Common myeloid progenitor, CD34-positive (primary cell): Measurements from ENCODE around the gene MROH2A.

Source experiments
- CTCF ChIA-PET: fragments of 350-600 bp; sonication (Branson Sonifier 250); formaldehyde crosslinking; loops from one replicate; lab custom pipeline; 2021; ENCODE audit warnings: antibody characterized with exemption; lab: Charles Lee
- POLR2A ChIA-PET: fragments of 350-600 bp; sonication (Branson Sonifier 250); formaldehyde crosslinking; loops from one replicate; lab custom pipeline; 2021; ENCODE audit warnings: antibody characterized with exemption; lab: Charles Lee
- DNase-seq, 3 donors: peaks; one replicate each; pipeline versions ENCODE4 v3.0.0 to v3.0.0-alpha.2; 2013
- H3K27ac ChIP-seq, 2 experiments: 1 replicate in 1 of 2; 2 replicates in 1 of 2; pipeline ENCODE4 v1.7.0; 2013; ENCODE audit warnings: inconsistent platforms in 2 of 2, low read length in 2 of 2, mild to moderate bottlenecking in 2 of 2, low read depth in 1 of 2, moderate library complexity in 1 of 2; ENCODE audit not compliant: severe bottlenecking in 2 of 2, insufficient read depth in 1 of 2, poor library complexity in 1 of 2
- H3K27me3 ChIP-seq, 5 experiments: replicated peaks in 2 of 5; 1 replicate in 3 of 5; 2 replicates in 2 of 5; pipeline versions ENCODE4 v1.6.1 to v1.7.0; 2013; ENCODE audit warnings: low read length in 4 of 5, mild to moderate bottlenecking in 2 of 5, moderate library complexity in 2 of 5, inconsistent platforms in 1 of 5; ENCODE audit not compliant: insufficient read depth in 5 of 5, control insufficient read depth in 4 of 5
- H3K36me3 ChIP-seq, 4 experiments: 1 replicate in 2 of 4; 2 replicates in 2 of 4; pipeline versions ENCODE4 v1.6.1 to v1.7.0; 2013; ENCODE audit warnings: low read length in 3 of 4, control low read depth in 1 of 4, mild to moderate bottlenecking in 1 of 4; ENCODE audit not compliant: control insufficient read depth in 4 of 4, insufficient read depth in 4 of 4
- H3K4me1 ChIP-seq, 4 experiments: 1 replicate in 3 of 4; 2 replicates in 1 of 4; pipeline versions ENCODE4 v1.6.1 to v1.7.1; 2013; ENCODE audit warnings: low read length in 3 of 4, mild to moderate bottlenecking in 3 of 4, control low read depth in 1 of 4, inconsistent platforms in 1 of 4, moderate library complexity in 1 of 4; ENCODE audit not compliant: control insufficient read depth in 4 of 4, insufficient read depth in 4 of 4; ENCODE audit errors: control extremely low read depth in 1 of 4
- H3K4me3 ChIP-seq, 7 experiments: 1 replicate in 4 of 7; 2 replicates in 3 of 7; pipeline versions ENCODE4 v1.5.1 to v1.7.0; 2013; ENCODE audit warnings: mild to moderate bottlenecking in 7 of 7, low read length in 6 of 7, moderate library complexity in 6 of 7, inconsistent platforms in 2 of 7, low read depth in 2 of 7, control low read depth in 1 of 7; ENCODE audit not compliant: insufficient read depth in 4 of 7, control insufficient read depth in 1 of 7; ENCODE audit errors: extremely low read depth in 1 of 7
- H3K9me3 ChIP-seq, 5 experiments: 1 replicate in 4 of 5; 2 replicates in 1 of 5; pipeline versions ENCODE4 v1.6.1 to v1.7.1; 2013; ENCODE audit warnings: low read length in 4 of 5, mild to moderate bottlenecking in 2 of 5, inconsistent platforms in 1 of 5, low read depth in 1 of 5, moderate library complexity in 1 of 5; ENCODE audit not compliant: control insufficient read depth in 4 of 5, insufficient read depth in 2 of 5; ENCODE audit errors: control extremely low read depth in 1 of 5
- WGBS: methylation state at CpG from one replicate; pipeline ENCODE4 v1.1.5; 2013; ENCODE audit not compliant: insufficient coverage; 5-methylcytosine and 5-hydroxymethylcytosine counted together

MROH2A gene

DNA sequence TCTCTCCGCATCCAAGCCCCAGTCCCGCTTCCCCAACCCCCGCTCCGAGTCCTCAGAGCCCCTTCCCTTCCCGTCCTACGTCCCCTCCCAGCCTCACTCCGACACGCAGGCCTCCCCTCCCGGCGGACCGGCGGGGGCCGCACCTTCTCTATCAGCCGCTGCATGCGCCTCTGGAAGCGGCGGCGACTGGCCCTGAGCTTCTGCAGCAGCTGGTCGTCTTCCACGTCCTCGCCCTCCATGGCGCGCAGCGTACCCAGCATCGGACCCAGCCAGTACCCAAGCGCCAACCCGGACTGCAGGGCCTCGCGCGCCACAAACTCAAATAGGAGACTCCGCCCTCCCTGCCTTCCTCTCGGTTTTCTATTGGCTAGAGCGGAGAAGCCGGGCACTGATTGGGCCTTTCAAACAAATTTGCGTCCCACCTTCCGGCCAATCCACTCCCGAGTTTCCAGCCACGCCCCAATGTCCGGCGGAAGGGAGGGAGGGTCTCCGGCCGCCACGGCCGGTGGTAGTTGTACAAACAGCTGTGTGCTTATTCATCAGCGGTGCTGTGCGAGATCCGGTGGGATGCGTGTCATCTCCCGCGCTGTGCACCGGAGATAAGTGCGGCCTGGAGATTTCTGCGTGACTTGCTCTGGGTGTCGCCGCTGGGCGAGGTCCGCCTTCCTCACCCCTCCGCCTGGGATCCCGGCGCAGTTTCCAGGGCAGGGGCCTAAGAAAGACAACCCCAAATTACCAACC lies 76.3 kb downstream of the MROH2A start, which contains the start of gene HJURP:
TSS of gene HJURP (minus strand) at position 295 of the 741 bp plus-strand sequence. CDS start at position 260, 35 bp downstream.
- Histone ChIP-seq H3K4me1 (peaks cover 16 to 39% (median 29%) of the 10 kb centered on the region in 4 experiments), H3K9me3 (no peaks in the 10 kb centered on the region), H3K27ac (peak within 1 kb of the TSS; percentile 70 to 80), H3K27me3 (no peaks in the 10 kb centered on the region), H3K4me3 (peak within 1 kb of the TSS; percentile 82 to 98 (median 88)), H3K36me3 (peaks cover 0 to 29% (median 6%) of the 10 kb centered on the region in 4 experiments)
- POLR2A ChIA-PET, result no interaction called here
- peak; percentile 92 to 96 (median 95) for DNase-seq
- 1% methylated on average over 38 of the region's 60 CpGs for WGBS
- CTCF ChIA-PET, result no interaction called here

DNA sequence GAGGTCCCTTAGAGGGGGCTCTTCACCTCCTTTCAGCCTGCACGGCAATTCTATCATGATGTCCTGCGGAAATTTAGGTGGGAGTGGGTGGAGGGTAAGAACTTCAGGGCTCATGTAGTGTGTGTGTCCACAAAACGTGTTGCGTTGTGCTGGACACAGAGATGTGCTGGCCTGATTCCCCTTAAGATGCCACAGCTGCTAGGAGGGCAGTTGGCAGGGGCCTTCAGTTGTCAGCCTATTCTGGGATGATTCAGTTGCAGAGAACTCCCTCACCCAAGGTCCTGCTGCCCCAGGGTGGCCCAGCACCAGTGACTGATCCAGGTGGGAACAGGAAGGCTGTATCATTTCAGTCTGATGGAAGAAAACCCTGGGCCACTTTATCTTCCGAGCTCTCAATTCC lies 77.2 kb downstream of the MROH2A start:
- DNase-seq, result no peak
- POLR2A ChIA-PET, result no interaction called here

DNA sequence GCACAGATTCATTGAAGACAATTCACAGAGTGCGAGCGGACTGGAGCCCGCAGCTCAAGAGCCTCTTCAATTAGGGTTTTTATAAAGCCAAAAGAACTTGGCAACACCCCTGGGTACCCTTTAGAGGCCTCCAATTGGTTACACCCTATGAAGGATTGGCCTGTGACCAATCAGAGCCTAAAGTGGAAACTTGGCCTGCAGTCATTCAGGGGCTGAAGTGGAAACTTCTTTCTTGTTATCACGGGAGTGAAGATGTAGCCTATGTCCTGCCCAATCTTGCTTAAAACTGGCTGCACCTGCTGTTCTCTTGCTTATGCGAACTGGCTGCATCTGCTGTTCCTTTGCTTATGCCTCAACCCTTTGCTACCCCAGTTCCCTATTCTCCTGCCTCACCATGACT lies 78.1 kb downstream of the MROH2A start:
- no peak overlapping the region for H3K27ac ChIP-seq
- H3K4me3 ChIP-seq, result no peak overlapping the region
- H3K4me1 ChIP-seq, result peaks cover 16 to 39% (median 29%) of the 10 kb centered on the region in 4 experiments
- 95% methylated on average over 5 of the region's 5 CpGs for WGBS
- peaks cover 0 to 3% (median 0%) of the 10 kb centered on the region in 5 experiments for H3K27me3 ChIP-seq
- no peaks in the 10 kb centered on the region for H3K9me3 ChIP-seq
- ChIA-PET POLR2A (no interaction called here), CTCF (interaction anchor here (0.9 to 4.5 kb wide), 7 partner anchors 9 to 59 kb away, joined by 3 to 25 read pairs (median 7); no protein-coding TSS in a partner anchor)
- H3K36me3 ChIP-seq, result peaks cover 0 to 15% (median 0%) of the 10 kb centered on the region in 4 experiments
- DNase-seq, result peak in 1 of 3 donors; percentile 26

More for the DNA sequence above, 77.2 kb downstream of the MROH2A start:
- Histone ChIP-seq H3K27ac (peak overlapping the region in 1 of 2 experiments; percentile 80), H3K4me1 (peaks cover 16 to 39% (median 29%) of the 10 kb centered on the region in 4 experiments), H3K9me3 (no peaks in the 10 kb centered on the region), H3K27me3 (no peaks in the 10 kb centered on the region), H3K4me3 (no peak overlapping the region), H3K36me3 (peaks cover 0 to 20% (median 2%) of the 10 kb centered on the region in 4 experiments)
- WGBS, result 94% methylated on average over 5 of the region's 5 CpGs
- CTCF ChIA-PET, result interaction anchor here (0.7 to 0.9 kb wide), 2 partner anchors 10 to 172 kb away, joined by 3 read pairs; no protein-coding TSS in a partner anchor

DNA sequence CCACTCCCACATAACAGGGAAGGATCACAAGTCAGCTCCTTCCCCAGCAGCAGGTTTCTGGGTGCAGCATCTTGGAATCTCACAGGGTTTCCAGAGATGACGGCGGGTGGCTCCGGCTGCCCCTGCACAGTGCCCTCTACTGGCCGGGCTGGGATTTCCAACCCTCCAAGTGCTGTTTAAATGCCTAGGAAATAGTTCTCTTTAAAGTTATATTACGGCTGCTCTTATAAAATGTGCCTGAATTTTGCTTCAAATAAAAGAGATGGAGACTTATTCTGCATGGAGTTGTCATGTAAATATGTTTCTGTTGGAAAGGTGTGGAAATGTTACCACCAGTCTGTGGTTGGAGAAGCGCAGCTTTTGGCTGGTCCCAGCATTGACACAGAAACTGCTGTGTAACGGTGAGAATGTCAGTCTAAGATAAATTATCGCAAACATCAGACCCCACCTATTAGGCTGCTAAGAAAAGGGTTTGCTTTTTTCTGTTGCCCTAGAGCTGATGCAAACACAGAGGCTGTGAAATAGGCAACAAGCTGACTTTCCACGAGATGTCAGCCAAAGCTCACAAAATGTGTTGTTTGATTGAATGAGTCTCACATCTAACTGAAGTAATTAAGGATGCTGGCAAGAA lies 79.5 kb downstream of the MROH2A start:
- 3% methylated on average over 6 of the region's 9 CpGs for WGBS
- Histone ChIP-seq H3K9me3 (no peaks in the 10 kb centered on the region), H3K27ac (peak overlapping the region in 1 of 2 experiments; percentile 49), H3K36me3 (peaks cover 0 to 4% (median 0%) of the 10 kb centered on the region in 4 experiments), H3K4me1 (peaks cover 13 to 30% (median 20%) of the 10 kb centered on the region in 4 experiments), H3K27me3 (peaks cover 0 to 3% (median 0%) of the 10 kb centered on the region in 5 experiments), H3K4me3 (peak overlapping the region in 1 of 7 experiments; percentile 17)
- peak; percentile 76 to 94 (median 92) for DNase-seq
- ChIA-PET CTCF (interaction anchor here (0.8 to 4.5 kb wide), 16 partner anchors 9 to 1259 kb away, joined by 3 to 25 read pairs (median 4); partner anchors contain the start of gene ARL4C), POLR2A (no interaction called here)

DNA sequence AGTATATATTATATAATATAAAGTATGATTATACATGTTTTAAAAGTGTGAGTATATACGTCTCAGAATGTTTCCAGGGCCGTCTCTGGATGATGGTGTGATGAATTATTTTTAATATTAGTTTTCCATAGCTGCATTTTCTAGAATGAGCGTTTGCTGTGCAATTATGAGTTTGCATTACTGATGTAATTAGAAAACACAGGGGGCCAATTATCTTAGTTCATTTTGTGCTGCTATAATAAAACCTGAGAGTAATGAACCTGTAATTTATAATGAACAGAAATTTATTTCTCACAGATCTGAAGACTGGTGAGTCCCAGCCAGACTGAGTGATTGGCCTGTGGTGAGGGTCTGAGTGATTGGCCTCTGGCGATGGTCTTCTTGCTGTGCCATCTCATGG lies 80.2 kb downstream of the MROH2A start:
- DNase-seq, result no peak
- no peak overlapping the region for H3K4me3 ChIP-seq
- no peaks in the 10 kb centered on the region for H3K9me3 ChIP-seq
- H3K4me1 ChIP-seq, result peaks cover 6 to 23% (median 13%) of the 10 kb centered on the region in 4 experiments
- CTCF ChIA-PET, result interaction anchor here (0.8 to 4.5 kb wide), 14 partner anchors 8 to 1259 kb away, joined by 3 to 25 read pairs (median 4); partner anchors contain the start of gene ARL4C
- POLR2A ChIA-PET, result no interaction called here
- H3K27ac ChIP-seq, result no peak overlapping the region
- WGBS, result 90% methylated on average over 2 of the region's 4 CpGs
- H3K36me3 ChIP-seq, result no peaks in the 10 kb centered on the region
- H3K27me3 ChIP-seq, result peaks cover 0 to 3% (median 0%) of the 10 kb centered on the region in 5 experiments

DNA sequence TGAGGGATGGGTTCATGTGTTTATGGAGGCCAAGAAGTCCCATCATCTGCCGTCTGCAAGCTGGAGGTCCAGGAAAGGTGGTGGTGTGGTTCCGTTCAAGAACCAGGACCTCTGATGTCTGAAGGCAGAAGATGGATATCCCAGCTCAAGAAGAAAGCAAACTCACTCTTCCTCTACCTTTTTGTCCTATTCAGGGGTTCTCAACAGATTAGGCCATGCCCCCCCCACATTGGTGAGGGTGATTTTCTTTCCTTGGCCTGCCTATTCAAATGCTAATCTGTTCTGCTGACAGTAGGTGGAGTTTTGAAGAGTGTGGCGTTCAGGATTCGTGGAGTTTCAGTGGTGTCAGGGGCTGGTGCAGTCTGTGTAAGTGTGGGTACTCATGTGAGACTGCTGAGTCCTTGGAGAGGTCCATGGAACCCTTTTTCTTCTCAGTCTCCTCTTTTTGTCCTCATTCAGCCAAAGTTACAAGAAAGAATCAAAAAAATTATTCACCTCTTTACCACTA lies 84.2 kb downstream of the MROH2A start:
- 90% methylated on average over 4 of the region's 4 CpGs for WGBS
- Histone ChIP-seq H3K4me1 (peaks cover 0 to 8% (median under 1%) of the 10 kb centered on the region in 4 experiments), H3K9me3 (peaks cover 0 to 6% (median 0%) of the 10 kb centered on the region in 5 experiments), H3K27ac (no peak overlapping the region), H3K4me3 (no peak overlapping the region), H3K36me3 (peaks cover 0 to 3% (median 0%) of the 10 kb centered on the region in 4 experiments), H3K27me3 (peaks cover 0 to 3% (median 0%) of the 10 kb centered on the region in 5 experiments)
- POLR2A ChIA-PET, result no interaction called here
- DNase-seq, result no peak
- CTCF ChIA-PET, result interaction anchor here (1.2 to 1.4 kb wide), 2 partner anchors 9 to 11 kb away, joined by 3 read pairs; no protein-coding TSS in a partner anchor
